ENCODE results near the gene SNAP29.
"Not testable (repeated sequence)": the region's sequence is repeated elsewhere in the genome, so short reads cannot be mapped to it uniquely, and the experiment has no call there.

Gene SNAP29

GRCh38 chr22:20867179-20868024 lies 8.6 kb downstream of the SNAP29 start:
- no peak for DNase-seq

GRCh38 chr22:20868025-20868962 lies 9.5 kb downstream of the SNAP29 start:
- no peak for DNase-seq

- DNase-seq, result no peak
These were observed 10.4 kb downstream of the SNAP29 start for GRCh38 chr22:20869234-20869633.

- no peak for DNase-seq
These were observed 14.4 kb downstream of the SNAP29 start for GRCh38 chr22:20873214-20873613.

- DNase-seq, result no peak
These were observed 16.5 kb downstream of the SNAP29 start for GRCh38 chr22:20875296-20875695.

- no peak for DNase-seq
These were observed 18.9 kb downstream of the SNAP29 start for GRCh38 chr22:20877715-20878114.

GRCh38 chr22:20881231-20881630 lies 22.4 kb downstream of the SNAP29 start:
- DNase-seq, result no peak

- DNase-seq, result no peak
These were observed 23.3 kb downstream of the SNAP29 start for GRCh38 chr22:20881869-20882815.

GRCh38 chr22:20882855-20883254 lies 24.0 kb downstream of the SNAP29 start:
- DNase-seq, result no peak

- DNase-seq, result no peak
These were observed 25.6 kb downstream of the SNAP29 start for GRCh38 chr22:20884454-20884853.

GRCh38 chr22:20885017-20885556 lies 26.3 kb downstream of the SNAP29 start:
- DNase-seq, result no peak

- no peak for DNase-seq
These were observed 26.9 kb downstream of the SNAP29 start for GRCh38 chr22:20885557-20886323.

GRCh38 chr22:20887375-20887774 lies 28.6 kb downstream of the SNAP29 start:
- no peak for DNase-seq

GRCh38 chr22:20889025-20889704 lies 30.4 kb downstream of the SNAP29 start:
- DNase-seq, result no peak

GRCh38 chr22:20889904-20890540 lies 31.2 kb downstream of the SNAP29 start:
- no peak for DNase-seq

GRCh38 chr22:20890975-20891374 lies 32.2 kb downstream of the SNAP29 start:
- DNase-seq, result no peak

GRCh38 chr22:20897737-20898136 lies 38.9 kb downstream of the SNAP29 start:
- DNase-seq, result not testable (repeated sequence)

GRCh38 chr22:20899827-20900423 lies 41.1 kb downstream of the SNAP29 start:
- no peak for DNase-seq

GRCh38 chr22:20901093-20902033 lies 42.6 kb downstream of the SNAP29 start:
- DNase-seq, result not testable (repeated sequence)

All from KG1 (cell line).